GM15510 (cell line): ENCODE measurements around the gene RPS6KB2.

Experiments
- POLR2A ChIP-seq: IDR thresholded peaks from 3 replicates; pipeline ENCODE4 v1.6.1; 2011; ENCODE audit warnings: borderline replicate concordance; ENCODE audit not compliant: insufficient read length; ENCODE audit errors: extremely low read depth

Gene RPS6KB2

DNA sequence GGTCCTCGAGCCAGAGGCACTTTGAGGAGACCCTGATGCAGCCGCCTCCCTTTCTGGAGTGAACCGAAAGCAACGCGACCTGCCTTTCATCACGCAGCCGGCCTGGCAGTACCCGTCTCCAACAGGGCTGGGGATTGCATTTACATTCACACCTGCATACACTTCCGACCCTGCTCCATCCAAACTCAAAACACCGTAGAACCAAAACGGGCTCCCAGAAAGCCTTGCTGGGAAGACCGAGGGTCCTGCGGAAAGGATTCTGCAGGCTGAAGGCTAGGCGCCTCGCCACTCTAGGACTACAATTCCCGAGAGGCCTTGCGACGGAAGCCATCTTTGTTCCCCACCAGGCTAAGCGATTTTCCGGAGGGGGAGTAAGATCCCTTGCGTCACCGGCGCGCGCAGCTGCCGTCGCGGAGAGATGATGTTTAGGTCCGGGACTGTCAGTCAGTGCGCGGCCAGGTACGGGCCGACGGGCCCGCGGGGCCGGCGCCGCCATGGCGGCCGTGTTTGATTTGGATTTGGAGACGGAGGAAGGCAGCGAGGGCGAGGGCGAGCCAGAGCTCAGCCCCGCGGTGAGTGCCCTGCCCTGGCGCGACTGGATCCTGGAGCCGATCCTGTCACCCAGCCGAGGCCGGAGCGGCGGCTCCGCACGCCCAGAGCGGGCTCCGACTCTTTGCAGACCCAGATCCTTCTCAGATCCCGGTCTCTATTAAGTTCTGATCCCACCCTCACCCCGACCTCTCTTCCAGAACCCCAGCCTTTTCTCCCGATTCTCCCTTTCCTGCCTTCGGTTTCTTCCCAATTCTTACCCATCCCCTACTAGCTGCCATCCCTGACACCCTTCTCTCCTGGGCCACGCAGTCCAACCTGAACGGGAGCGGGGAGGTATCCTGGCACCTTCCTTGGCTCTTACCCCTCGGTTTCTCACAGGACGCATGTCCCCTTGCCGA is at the start of gene RPS6KB2:
Gene RPS6KB2, plus strand, starts transcription at position 443 of the 950 bp plus-strand sequence. Its CDS starts 52 bp downstream, at position 495.
- TF ChIP-seq POLR2A, result peak; percentile 90

DNA sequence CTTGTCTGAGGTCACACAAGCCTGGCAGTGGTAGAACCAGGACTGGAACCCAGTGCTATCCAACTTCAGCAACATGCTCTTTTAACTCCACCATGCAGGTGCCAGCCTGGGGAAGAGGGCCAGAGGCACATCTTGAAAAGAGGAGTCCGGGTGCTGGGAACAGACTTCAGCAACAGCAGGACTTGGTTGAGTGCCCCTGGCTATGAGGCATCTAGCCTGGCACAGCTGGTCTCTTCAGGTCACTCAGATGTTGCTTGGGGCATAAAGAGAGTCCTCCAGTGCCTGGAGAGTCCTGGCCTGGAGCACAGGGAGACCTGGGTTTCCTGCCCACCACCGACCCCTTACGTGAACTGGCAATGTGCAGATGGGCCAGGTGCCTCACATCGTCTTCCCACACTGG is 49.8 kb upstream of the RPS6KB2 start:
- TF ChIP-seq POLR2A, result no peak

DNA sequence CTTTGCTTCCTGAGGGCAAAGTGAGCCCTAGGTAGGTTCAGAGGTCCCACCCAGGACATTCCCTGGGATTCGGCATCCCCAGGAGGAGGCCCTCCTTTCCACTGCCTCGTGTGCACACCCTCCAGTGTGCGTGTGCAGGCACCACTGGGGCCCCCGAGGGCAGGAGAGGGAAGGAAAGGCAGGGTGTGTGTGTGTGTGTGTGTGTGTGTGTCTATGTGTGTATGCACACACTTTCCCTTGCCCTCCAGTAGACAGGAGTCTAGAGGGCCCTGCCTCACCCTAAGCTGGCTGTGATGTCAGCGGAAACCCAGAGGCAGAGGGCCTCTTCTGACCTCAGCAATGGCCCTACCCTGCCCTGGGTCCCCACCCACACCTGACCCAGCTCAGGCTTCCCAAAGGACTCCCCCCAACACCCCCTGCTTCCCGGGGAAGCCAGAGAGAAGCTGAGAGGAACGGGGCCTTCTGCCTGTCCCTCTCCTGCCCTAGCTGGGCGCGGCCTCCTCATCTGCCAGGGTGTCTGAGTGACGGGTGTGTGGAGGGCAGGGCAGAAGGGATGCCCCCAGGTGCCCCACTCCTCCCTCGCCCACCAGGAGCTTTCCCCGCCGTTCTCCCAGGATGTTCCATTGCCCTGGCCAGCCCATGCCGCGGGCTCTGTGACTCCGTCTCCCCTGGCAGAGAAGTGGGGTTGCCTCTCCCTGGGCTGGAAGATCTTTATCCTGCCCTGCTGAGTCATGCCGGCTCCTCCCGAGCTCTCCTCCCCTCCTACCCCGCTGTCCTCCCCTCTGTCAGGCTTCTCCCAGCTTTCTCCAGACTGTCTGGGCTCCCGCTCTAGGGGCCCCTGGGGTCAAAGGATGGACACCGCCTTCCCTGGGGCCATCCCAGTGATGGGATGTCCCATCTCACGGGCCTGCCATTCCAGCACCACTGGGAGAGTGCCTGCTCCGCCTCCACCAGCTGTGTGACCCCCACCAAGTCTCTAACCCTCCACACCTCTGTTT is 48.9 kb upstream of the RPS6KB2 start:
- no peak for TF ChIP-seq POLR2A

DNA sequence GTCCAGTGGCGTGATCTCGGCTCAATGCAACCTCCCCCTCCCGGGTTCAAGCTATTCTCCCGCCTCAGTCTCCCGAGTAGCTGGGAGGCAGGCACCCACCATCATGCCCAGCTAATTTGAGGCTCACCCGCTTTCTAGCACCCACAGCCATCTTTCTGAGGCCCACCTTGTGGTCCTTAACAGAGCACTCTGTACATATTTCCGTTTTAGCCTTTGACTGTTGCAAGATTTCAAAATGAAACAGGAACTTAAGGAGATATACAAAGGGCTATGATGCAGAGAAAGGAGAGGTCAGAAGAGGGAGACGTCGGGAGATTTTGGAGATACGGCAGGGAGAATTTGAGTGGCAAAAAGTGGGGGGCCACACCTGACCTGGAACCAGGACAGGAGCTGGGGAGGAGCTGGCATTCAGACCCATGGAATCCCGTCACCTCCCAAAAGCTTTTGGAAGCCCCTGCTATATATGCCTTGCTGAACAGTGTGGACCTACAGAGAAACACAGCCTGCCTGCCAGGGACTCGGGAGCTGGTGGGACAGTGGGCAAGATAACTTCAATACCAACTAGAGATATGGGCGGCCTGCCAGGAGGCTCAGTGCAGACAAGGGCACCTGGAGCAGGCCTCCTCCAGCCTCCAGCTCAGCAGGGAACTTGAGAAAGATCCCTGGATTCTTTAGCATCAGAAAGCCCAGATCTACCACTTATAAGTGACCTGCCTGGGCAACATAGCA is 46.9 kb upstream of the RPS6KB2 start:
- peak; percentile 17 for TF ChIP-seq POLR2A

DNA sequence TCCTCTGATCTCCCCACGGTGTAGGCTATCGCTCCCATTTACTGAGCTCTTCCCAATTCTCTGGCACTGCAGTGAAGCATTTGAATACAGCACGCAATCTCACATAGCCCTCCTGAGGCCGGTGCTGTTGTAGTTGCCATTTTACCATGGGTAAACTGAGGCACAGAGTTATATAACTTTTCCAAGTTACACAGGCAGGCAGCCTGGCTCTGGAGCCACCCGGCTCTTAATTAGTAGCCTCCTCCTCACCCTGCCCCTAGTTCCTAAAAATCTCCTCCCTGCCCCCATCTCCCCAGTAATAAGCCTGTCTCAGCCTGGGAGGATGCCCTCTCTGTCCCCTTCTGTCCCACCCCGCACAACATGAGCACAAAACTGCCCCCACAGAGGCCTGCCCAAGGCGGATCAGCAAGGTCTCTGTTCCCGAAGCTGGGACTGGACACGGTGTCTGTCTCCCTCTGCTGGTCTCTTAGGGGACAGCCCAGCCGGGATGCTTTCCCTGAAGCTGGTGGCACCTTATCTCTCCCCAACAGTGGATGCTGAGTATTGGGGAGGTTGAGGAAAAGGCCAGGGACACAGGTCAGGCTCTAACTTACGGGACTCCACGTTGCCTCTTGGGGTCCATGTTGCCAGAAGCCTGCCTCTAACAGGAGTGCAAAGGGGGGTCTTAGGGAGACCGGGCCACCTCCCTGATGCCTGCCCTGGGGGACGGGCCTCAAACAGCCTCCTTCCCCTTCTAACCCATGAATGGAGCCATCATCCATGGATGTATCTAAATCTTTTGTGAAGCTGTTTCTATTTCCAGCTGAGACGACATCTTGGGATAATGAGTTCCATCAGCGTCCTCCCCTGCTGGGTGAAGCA is 45.8 kb upstream of the RPS6KB2 start:
- no peak for TF ChIP-seq POLR2A

DNA sequence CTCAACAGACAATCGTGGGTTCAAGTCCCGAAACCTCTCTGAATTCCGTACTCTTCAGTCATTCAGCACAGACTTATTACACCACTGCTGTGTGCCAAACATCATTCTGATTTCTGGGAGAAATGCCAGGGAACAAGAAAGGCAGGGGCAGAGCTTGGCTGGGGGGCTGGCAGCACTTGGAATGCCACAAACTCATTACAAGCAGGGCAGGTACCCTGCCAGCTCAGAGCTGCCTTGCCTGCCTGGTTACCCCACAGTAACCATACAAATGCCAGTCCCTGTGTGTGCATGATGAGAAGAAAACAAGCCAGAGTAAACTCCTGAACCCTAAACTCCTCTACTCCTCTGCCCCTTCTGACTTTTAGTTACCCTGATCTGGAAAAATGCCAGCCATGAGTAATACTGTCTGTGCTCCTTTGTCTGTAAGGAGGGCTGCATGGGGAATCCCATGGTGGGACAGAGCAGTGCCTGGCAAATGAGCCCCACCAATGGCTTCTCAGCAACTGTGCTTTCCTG is 43.4 kb upstream of the RPS6KB2 start:
- TF ChIP-seq POLR2A, result no peak

DNA sequence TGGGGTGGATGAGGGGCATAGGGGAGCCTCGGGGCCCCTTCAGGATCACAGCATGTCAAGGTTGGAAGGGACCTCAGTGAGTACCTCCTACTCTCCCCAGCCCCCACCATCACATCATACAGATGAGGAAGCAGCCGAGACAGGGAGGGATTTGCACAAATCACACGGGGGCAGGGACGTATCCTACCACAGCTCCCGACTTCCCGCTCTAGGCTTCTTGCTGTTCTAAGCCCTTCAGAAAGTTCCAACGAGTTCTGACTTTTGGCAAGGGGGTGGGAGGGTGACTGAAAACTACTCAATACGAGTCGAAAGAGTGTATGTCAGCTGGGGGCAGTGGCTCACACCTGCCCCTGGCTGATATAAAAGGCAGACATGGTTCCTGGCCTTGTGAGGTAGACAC is 41.2 kb upstream of the RPS6KB2 start:
- TF ChIP-seq POLR2A, result no peak

DNA sequence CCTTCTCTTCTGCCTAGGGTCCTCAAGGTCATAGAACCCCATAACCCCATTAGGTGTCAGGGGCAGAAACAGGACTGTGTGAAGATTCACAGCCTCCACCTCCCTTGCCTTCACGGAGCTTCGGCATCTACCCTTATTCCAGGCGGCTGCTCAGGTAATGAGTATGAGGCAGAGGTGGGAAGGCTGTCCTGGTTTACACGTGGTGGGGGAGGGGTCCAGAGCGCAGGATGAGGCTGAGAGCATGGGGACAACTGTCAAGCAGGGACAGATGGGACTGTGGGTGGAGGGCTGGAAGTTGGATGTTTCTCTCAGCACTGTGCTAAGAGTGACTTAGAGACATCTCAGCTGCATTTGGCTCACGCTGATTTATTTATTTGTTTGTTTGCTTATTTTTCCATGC is 40.8 kb upstream of the RPS6KB2 start:
- no peak for TF ChIP-seq POLR2A

DNA sequence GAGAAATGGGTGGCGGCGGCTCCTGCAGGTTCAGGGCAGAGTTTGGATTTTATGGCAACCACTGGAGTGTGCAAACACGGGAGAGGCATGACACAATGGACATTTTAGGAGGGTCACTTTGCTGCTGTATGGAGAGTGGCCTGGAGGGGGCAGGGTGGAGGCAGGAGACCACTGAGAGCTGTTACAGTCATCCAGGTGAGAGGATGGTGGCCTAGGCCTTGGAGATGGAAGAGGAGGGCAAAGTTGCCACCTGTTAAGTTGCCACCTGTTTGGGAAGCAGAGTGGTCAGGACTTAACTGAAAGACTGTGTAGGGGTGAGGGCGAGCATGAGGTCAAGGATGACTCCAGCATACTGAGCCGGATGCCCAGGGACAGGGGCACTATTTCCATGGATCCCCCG is 38.8 kb upstream of the RPS6KB2 start:
- TF ChIP-seq POLR2A, result no peak

DNA sequence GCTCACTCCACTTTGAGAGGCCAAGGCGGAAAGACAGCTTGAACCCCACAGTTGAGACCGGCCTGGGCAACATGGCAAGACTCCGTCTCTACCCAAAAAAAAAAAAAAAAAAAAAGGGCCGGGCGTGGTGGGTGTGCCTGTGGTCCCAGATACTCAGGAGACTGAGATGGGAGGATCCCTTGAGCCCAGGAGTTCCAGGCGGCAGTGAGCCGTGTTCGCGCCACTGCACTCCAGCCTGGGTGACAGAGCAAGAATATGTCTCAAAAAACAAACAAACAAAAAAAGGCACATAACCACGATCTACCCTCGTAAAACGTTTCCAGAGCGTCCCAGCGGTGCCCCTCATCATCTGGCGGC is 37.4 kb upstream of the RPS6KB2 start:
- no peak for TF ChIP-seq POLR2A

DNA sequence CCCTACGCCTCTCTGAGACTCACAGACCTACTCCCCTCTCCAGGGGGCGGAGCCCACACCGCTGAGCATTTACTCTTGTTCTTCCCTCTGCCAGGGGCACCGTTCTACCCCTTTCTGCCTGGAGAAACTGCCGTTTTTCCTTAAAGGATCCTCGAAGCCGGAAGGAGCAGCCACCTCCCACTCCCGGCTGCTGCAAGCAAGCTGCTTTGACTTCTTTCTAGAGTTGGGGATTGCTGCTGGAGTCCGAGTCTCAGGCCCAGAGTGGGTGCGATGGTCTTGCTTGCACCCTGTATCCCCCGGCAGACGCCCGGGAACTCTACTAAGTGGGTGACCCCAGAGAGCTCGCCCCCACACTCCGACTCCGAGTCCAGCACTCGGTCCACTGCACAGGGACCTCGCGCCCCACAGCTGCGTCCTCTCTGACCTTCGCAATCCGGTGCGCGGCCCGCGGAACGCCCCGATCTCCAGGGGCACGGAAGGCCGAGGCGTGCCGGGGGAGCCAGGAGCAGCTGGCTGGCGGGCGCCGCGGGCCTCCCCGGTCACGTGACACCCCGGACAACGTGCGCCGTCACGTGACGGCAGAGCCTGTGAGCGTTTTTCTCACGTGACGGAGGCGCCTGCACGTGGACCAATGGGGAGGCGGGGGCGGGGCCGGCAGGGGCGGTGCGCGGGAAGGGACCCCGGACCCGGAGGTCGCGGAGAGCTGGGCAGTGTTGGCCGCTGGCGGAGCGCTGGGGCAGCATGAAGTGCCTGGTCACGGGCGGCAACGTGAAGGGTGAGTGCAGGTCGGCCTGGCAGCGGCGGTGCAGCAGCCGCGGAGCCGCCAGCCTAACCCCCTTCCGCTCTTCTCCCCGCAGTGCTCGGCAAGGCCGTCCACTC is 36.8 kb upstream of the RPS6KB2 start, which contains the start of gene RAD9A:
Gene RAD9A, plus strand, starts transcription at position 683 of the 879 bp plus-strand sequence. Its CDS starts 59 bp downstream, at position 742.
- peak; percentile 81 for TF ChIP-seq POLR2A

DNA sequence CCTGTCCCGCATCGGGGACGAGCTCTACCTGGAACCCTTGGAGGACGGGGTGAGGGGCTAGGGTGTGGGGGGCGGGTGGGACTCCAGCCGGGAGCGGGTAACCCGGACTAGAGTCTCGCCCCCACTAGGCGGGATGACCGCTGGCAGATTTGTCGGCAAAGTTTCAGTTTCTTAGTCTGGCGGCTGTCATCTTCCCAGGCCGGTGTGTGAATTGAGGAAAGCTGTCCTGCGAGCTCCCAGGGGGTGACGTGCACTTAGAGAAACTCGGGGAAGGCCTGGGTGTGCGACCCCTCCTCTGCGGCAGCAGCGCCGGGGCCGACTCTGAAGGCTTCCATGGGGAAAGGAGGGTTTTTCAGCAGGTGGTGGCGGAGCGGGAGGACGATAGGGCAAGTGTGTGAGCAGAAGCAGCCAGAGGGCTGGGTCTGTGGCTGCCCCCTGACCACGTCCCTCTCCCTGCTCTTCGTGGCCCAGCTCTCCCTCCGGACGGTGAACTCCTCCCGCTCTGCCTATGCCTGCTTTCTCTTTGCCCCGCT is 36.0 kb upstream of the RPS6KB2 start:
- TF ChIP-seq POLR2A, result no peak
